Measurements from ENCODE around the gene VSTM1. TPM values are rescaled to one million over a fixed set of nuclear protein-coding genes. Genes with fewer than 3 reads are reported as not detected.
A peak's percentile ranks its signal among the peaks of the same experiment; 100 is the strongest.
"Not testable (repeated sequence)": the region's sequence is repeated elsewhere in the genome, so short reads cannot be mapped to it uniquely, and the experiment has no call there.

VSTM1 gene
- total RNA-seq, 1 experiment from 2014 or later, result not detected

DNA sequence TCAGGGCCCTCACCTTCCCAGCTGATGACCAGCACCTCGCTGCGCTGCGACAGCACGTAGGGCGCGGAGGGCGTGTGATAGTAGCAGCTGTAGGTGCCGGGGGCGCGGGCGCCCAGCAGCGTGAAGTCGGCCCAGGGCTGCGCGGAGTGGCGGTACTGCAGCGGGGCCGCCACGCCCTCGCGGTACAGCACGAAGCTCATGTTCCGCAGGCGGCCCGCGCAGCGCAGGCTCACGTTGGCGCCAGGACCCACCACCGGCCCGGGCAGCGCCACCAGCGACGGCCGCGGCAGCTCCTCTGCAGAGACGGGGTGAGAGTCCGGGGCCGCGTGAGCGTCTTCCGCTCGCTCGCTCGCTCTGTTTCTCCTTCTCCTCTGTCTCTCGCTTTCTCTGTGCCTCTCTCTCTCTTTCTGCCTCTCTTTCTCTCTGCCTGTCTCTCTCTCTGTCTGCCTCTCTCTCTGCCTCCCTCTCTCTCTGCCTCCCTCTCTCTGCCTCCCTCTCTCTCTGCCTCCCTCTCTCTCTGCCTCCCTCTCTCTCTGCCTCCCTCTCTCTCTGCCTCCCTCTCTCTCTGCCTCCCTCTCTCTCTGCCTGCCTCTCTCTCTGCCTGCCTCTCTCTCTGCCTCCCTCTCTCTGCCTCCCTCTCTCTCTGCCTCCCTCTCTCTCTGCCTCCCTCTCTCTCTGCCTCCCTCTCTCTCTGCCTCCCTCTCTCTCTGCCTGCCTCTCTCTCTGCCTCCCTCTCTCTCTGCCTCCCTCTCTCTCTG lies 32.3 kb upstream of the VSTM1 start:
- not testable (repeated sequence) for H4K8ac ChIP-seq (replicated peaks; ENCODE audit: insufficient read length, low read depth, low read length); H3K79me1 ChIP-seq (ENCODE audit: insufficient read depth, low read depth, low read length, poor library complexity, severe bottlenecking); H3K4ac ChIP-seq (ENCODE audit: low read depth, low read length); H3K27ac Mint-ChIP-seq; H3K9me3 Mint-ChIP-seq; H3K4me1 ChIP-seq (ENCODE audit: insufficient read depth, low read length); H2AK5ac ChIP-seq (ENCODE audit: insufficient read length, low read length); H3K9ac ChIP-seq (ENCODE audit: extremely low read depth, insufficient read length, low read length); H3K9me3 ChIP-seq (ENCODE audit: control insufficient read depth, low read depth, low read length); H3K36me3 Mint-ChIP-seq (ENCODE audit: insufficient read depth in 1 of 3, low read depth in 3 of 3); H3K56ac ChIP-seq (ENCODE audit: insufficient read length, low read depth, low read length); H4K5ac ChIP-seq (ENCODE audit: insufficient read length, low read depth, low read length); H3T11ph ChIP-seq (ENCODE audit: low read length); H3K23me2 ChIP-seq (ENCODE audit: insufficient read length, low read depth, low read length, poor library complexity, severe bottlenecking); H2AFZ ChIP-seq (ENCODE audit: low read length); H4K20me1 ChIP-seq (ENCODE audit: control insufficient read depth, insufficient read depth, insufficient read length); H2BK20ac ChIP-seq (ENCODE audit: low read depth, low read length, poor library complexity, severe bottlenecking); H3K79me2 ChIP-seq (ENCODE audit: insufficient read depth, low read length); H3K27me3 ChIP-seq (ENCODE audit: insufficient read depth, low read length); H2BK5ac ChIP-seq (ENCODE audit: insufficient read length, low read length); H4K91ac ChIP-seq (ENCODE audit: insufficient read length, low read depth, low read length); H3K23ac ChIP-seq (ENCODE audit: insufficient read length, low read depth, low read length); H2BK12ac ChIP-seq (ENCODE audit: insufficient read length, low read depth, low read length); H3K27ac ChIP-seq (ENCODE audit: insufficient read length, low read depth, low read length); H2BK15ac ChIP-seq (ENCODE audit: low read depth, low read length); H2BK120ac ChIP-seq (ENCODE audit: low read depth, low read length, poor library complexity, severe bottlenecking)
- DNase-seq, result peak; percentile 65
- no CpG with 5 or more reads among the region's 46 CpGs for WGBS (ENCODE audit: extremely low coverage, insufficient read length, low lambda C conversion rate)
- H3K4me2 ChIP-seq (ENCODE audit: insufficient read depth, insufficient read length, low read length), result peak overlapping the region; percentile 57
- Mint-ChIP-seq H3K4me3 (peak overlapping the region; percentile 52 to 85), H3K4me1 (peaks cover 6 to 22% of the 10 kb centered on the region in 2 experiments), H3K27me3 (ENCODE audit: low read depth) (peaks cover 38% of the 10 kb centered on the region)
- H3K18ac ChIP-seq (ENCODE audit: insufficient read length, low read depth, low read length), result peak overlapping the region; percentile 33
- H3K14ac ChIP-seq (ENCODE audit: insufficient read depth, low read length), result peak overlapping the region; percentile 31; the same call in 1 of the 2 replicates
- TF ChIP-seq, protein P1, sequence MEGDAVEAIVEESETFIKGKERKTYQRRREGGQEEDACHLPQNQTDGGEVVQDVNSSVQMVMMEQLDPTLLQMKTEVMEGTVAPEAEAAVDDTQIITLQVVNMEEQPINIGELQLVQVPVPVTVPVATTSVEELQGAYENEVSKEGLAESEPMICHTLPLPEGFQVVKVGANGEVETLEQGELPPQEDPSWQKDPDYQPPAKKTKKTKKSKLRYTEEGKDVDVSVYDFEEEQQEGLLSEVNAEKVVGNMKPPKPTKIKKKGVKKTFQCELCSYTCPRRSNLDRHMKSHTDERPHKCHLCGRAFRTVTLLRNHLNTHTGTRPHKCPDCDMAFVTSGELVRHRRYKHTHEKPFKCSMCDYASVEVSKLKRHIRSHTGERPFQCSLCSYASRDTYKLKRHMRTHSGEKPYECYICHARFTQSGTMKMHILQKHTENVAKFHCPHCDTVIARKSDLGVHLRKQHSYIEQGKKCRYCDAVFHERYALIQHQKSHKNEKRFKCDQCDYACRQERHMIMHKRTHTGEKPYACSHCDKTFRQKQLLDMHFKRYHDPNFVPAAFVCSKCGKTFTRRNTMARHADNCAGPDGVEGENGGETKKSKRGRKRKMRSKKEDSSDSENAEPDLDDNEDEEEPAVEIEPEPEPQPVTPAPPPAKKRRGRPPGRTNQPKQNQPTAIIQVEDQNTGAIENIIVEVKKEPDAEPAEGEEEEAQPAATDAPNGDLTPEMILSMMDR (conservative IDR thresholded peaks at IDR 0.05), result peak; percentile 15; the same call in 1 of the 3 replicates
